HG03095 (cell line): ENCODE results near the gene CHKA.

ENCODE experiments used
- ATAC-seq: cut with Tn5 transposase; IDR thresholded peaks from one replicate; pipeline ENCODE4 v1.9.1; 2021; ENCODE audit warnings: moderate library complexity; ENCODE audit not compliant: unreplicated experiment

CHKA gene

DNA sequence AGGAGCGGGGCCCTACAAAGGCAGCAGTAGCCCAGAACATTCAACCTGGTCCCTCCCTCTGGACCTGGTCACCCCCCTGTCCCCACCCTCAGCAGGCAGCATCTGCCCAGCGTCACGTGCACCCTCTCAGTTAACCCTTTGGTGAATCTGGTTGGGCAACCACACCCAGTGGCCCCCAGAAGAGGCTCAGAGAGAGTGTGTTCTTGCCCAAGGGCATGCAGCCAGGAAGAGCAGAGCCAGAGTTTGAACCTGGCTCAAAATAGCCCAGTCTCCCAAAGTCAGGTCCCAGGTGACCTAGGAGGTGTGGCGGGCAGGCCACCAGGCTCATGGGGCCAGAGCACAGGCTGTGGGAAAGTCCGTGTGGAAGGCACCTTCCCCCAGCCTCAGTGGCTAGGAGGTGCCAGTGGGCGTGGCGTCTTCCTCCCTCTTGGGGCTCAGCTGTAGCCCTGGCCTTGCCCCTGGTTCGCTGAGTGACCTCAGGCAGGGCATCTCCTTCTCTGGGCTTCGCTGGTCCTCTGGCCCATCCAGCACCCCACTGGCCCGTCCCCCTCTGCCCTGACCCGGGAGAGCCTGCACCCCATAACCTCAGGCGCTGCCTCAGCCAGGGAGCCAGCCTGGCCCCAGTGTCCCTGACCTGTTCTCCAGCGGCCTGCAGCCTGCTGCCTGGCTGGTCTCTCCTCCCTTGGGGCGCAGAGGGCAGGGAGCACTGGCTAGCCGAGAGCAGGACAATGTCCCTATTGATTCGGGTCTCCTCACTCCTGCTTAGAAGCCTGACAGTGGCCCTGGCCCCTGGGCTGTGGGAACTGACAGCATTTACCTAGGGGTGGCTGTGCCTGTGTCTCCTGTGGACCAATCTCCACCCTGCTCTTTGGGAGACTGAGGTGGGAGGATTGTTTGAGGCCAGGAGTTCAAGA lies 104.0 kb downstream of the CHKA start:
- no peak for ATAC-seq

DNA sequence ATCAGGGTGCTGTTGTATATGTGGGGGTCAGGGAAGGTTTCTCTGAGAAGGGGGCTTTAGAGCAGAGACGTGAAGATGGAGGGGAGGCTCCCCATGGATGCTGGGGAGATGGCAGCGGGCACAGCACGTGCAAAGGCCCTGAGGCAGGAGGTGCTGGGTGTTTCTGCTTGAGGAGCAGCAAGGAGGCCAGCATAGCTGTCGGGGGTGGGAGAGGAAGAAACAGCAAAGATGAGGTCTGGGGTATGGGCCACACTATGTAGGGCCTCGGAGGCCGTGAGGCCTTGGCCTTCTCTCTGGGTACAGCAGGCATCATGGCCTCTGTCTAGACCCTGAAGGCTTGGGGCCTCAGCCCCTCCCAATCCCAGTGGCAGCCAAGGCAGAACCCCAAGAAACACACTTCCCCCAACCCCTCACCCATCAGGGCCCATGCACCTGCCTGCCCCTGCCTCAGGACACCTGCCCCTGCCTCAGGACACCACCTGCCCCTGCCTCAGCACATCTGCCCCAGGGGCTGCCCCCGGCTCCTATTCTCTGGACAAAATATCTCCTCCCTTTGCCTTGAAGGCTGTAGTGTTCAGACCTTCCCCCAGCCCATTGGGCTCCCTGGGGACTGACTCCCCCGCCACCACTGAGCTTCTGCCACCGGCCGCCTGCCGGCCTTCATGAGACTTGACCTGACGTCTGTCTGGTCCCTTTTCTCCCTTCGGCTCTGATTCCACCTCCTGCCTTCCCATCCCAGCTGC lies 104.9 kb downstream of the CHKA start:
- ATAC-seq: no peak

DNA sequence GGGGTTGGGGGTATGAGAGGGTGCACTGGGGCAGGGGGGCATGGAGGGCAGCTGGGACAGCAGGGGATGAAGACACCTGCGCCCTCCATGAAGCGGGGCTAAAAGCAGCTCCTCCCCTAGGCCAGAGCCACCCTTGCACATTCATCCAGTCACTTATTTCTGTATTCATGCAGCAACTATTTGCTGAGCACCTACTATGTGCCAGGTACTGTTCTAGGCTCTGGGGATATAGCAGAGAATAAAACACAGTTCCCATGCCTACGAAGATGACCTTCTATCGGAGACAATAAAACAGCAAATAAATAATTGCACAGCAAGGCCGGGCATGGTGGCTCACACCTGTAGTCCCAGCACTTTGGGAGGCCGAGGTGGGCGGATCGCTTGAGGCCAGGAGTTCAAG lies 105.7 kb downstream of the CHKA start:
- no peak for ATAC-seq

DNA sequence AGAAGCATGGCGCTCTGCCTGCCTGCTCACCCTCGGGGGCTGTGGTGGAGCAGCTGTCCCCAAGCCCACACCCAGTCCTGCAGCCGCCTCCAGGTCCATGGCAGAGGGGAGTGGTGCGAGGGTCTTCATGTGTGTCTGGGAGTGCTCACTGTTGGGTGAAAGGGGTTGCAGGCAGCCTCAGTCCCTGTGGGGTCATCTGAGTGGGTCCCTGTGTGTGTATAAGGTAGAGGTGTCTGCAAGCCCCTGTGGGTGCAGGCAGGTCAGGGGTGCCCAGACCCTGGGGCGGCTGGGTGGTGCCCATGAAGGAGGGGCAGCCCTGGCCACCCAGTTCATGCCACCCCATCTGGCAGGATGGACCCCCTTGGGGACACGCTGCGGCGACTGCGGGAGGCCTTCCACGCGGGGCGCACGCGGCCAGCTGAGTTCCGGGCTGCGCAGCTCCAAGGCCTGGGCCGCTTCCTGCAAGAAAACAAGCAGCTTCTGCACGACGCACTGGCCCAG lies 106.2 kb downstream of the CHKA start:
- ATAC-seq: no peak

DNA sequence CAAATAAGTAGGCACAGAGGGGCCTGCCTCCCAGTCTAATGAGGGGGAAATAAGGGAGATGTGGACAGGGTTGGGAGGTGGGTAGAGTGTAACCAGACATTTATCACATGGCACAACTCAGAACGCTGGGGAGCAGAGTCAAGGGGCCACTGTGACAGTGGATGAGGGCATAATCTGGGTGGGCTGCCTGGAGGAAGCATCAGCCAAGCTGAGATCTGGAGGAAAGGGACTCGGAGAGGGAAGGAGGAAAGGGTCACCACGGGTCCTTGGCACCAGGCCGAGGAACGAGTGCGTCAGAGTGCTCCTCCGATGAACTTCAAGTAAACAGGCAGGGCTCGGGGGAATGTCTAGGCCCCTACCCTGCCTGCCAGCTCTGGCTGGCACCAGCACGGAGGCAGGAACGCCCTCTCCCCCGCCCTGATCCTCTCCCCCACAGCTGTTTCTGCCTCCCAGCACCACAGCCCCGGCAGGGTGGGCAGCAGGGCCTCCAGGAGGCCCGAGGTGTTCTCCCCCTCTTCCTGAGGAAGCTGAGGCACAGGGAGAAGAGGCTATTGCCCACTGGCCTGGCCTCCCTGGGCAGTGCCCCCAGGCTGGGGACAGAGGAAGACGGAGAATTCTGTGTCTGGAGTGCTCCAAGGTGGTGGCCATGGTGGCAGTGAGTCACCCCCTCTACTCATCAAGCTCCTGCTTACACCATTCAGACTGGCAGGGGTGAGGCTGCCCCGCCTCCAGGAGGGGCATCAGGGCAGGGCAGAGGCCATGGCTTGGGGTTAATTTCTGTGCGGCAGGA lies 106.8 kb downstream of the CHKA start:
- ATAC-seq: no peak

DNA sequence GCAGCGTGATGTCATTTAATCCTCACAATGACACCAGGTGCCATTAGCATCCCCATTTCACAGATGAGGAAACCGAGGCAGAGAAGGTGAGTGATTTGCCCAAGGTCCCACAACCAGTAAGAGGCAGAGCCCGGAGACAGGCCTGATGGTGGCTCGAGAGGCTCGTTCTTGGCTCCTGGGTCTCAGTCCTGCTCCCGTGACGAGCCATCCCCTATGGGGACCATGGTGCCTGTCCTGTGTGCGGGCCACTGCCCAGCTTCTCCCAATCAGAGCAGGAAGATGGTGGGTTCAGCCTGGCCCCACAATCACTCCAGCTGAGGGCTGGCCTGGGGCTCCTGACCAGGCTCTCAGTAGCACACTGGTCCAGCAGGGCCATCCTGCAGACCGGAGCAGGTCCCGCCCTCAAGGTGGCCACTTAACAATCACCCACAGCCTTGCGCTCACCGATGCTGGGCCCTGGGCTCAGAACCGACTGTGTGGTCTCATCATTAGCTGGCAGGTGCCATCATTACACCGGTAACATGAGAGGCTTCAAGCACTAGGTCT lies 107.5 kb downstream of the CHKA start:
- ATAC-seq: no peak

DNA sequence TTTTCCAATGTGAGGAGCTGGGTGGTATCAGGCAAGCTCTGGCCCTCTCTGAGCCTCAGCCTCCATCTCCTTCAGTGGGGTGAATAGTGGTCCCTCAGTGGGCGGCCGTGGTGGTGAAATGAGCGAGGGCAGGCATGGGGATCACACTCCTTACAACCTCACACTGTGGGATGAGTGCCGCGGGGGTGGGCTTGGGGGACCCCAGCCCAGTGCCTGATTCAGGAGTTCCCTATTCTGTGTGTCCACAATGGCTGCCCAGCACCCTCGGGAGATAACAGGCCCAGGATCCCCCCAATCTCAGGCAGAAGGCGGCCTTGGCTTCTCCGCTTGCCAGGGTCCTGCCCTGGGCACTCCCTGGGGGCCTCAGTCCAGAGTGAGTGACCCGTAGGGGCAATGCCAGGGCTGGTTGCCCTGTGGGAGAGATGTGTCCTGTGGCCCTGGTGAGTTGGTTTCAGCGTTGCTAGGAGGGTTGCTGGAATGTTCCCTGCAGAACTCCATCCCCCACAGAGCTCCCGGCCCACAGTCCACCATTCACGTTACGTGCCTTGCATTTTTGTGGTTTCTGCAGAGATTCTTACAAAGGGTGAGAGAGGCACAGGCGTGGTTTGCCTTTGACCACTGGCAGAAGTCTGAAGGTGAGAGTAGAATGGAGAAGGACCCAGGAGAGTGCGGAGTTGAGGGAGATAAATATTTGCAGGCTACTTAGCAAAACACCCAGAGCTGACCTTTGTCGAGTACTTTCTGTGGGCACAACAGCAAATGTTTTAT lies 108.2 kb downstream of the CHKA start:
- no peak for ATAC-seq

DNA sequence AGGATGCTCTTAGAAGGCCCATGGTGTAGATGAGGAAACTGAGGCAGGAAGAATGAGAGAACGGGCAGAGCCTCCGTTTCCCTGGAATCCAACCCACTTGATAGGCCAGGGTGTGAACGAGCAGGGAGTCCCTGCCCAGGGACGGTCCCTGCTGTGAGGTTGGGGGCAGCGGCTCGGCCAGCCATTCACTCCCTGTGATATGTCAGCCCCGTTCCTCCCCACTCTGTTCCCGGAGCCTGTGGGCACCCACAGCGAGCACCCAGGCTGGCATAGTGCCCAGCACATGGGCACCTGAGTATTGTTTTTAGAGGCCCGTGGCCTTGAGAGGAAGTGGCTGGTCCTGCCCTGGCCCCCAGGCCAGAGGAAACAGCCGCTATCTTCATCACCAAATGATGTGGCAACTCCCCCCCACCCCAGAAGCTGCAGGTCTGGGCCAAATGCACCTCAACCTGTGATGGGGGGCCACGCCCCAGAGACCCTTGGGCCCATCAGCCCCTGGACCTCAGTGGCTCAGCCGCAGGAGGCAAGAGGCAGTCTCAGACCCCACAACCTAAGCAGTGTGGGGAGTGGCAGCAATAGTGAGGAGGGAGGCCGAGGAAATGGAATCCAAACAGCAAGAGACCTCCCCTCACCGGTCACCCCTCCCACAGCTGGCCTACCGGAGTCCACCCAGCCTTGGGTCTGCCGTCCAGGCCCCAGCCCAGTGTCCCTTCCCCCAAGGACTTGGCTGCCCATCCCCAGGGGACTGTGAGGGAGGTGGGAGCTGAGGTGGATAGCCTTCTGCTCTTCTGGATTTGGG lies 108.9 kb downstream of the CHKA start:
- no peak for ATAC-seq

DNA sequence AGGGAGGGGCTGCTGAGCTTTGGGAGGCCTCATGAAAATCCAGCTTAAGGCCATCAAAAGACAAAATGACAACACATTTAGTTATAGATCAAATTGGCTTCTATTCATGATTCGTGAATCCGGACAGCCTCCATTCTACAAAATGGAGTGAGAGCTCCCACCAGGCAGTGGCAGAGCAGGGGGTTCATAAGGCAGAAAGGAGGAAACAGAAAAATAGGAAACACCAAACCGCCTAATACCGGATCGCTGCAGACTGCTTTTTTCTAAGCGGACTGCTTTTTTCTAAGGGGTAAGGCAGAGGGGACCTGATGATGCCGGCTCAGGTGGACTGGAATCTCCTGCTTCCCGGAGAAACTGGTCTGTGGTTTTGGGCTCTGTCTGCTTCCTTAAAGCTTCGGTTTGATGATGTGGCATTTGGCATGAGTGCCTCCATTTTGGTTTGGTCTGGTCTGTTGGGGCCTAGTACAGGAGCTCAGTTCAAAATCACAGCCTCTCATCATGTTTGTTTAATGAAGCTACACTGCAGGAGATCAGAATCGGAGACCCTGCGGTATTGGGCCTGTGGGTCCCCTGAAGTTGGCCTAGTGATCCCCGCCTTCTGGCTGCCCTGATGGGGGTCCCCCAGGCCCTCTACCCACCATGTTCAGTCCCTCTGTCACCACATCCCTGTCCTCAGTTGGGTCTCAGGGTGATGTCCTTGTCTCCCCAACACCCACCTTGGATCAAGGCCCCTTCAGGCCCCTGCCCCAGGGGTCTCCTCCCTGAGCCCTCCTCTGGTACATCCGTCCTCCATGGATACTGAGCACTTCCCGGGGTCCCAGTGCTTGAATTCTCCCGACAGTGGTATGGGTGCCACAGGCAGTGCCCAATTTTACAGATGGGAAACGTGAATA lies 109.9 kb downstream of the CHKA start:
- ATAC-seq: no peak

DNA sequence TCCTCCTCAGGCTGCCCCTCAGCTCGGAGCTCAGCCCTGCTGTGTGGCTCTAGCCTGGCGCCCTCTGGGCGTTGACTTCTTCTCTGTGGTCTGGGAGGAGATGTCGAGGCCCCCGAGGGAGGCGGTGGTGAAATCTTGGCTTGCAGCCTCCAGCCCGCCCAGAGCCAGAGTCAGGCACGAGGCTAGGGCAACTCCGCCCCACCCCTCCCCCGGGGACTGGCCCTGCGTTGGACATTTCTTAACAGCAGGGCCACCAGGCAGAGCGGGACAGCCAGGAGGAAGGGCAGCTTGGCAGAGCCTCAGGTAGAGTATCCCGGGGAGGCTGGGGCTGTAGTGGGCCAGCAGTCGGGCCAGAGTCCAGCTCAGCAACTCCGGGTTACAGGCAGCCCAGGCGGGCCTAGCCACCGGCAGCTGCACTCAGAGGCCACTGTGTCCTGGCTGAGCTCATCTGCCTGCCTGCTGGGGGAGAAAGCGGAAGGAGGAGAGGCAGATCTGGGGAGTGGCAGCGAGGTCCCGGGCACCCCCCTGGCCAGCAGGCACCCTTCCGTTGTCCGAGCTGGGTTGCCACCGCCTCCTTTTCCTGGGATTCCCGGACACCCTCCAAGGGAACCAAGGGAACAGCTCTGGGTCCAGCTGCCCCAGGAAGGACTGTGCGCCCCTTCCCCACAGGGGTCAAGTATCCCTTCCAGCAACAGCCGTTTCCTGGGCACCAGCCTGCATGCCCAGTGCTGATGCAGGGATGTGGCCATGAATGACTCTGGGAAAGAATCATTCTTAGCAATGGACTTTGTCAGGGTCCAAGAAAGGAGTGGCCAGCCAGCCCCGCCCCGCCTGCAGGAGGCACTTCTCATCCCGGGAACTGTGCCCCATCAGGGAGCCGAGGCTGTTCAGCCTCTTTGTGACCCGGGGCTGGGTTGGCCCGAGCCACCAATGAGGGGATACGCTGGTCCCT lies 110.8 kb downstream of the CHKA start, which contains the start of gene ALDH3B1:
Gene ALDH3B1 (plus strand): TSS at position 238 of the 952 bp plus-strand sequence. CDS start 4,971 bp downstream, outside the sequence.
- ATAC-seq: no peak

DNA sequence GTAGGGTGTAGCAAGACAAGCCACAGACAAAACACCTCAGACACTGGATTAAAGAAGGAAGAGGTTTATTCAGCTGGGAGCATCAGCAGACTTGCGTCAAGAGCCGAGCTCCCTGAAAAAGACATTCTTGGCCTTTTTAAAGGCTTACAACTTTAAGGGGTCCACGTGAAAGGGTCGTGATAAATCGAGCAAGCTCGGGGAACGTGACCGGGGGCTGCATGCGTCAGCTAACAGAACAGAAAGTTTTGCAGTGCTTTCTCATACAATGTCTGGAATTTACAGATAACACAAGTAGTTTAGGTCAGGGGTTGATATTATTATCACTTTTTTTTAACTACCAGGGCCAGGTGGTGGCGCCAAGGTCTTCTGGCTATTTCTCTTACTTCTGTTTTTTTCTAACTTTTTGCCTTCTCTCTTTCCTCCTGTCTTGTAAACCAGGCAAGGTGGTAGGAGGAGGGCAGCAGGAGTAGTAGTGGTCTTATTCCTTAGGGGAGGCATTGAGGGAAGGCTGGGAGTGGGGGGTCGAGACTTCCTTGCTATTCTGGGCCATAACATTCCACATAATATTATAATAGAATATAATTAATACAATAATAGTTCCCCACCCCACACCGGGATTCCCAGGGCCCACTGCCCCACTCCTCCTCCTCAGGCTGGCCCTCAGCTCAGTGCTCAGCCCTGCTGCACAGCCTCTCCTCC lies 111.6 kb downstream of the CHKA start:
- no peak for ATAC-seq

DNA sequence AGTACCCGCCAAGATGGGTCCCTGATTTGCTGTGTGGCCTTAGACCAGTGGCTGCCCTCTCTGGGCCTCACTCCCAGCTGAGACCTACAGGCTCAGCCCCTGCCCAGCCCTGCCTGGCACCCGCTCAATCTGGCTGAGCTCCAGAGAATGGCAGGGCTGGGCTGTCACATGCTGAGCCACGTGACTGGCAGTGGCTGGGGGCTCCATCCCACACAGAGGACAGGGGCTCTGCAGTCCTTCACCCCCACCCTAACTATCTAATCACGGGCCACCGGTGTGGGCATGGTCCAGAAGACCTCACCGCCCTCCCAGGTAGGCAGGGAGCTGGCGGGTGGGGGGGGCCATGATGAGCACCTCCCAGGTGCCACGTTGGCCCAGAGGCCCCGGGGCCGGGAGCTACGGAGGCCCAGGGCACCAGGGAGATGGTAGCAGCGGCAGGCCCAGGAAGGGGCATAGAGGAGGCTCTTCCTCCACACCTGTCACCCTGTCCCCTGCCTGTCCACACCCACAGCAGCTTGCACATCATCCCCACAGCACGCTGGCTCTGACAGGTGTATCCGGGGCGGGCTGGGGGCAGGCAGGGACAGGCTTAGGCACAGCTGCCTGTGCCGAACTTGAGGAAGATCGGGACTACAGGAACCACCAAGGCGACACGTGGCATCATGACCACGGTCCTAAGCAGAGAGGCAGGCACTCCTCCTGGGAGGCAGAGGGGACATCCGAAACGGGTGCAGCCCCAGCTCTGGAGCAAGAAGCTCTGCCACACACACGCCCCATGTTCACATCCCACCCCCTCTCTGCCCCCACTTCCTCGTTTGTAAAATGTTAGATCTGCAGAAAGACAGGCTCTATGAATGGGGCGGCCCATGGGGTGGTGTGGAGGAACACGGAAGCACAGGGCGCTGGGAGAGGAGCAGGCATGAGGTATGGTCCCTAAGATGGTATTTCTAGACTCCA lies 112.5 kb downstream of the CHKA start:
- ATAC-seq: no peak

DNA sequence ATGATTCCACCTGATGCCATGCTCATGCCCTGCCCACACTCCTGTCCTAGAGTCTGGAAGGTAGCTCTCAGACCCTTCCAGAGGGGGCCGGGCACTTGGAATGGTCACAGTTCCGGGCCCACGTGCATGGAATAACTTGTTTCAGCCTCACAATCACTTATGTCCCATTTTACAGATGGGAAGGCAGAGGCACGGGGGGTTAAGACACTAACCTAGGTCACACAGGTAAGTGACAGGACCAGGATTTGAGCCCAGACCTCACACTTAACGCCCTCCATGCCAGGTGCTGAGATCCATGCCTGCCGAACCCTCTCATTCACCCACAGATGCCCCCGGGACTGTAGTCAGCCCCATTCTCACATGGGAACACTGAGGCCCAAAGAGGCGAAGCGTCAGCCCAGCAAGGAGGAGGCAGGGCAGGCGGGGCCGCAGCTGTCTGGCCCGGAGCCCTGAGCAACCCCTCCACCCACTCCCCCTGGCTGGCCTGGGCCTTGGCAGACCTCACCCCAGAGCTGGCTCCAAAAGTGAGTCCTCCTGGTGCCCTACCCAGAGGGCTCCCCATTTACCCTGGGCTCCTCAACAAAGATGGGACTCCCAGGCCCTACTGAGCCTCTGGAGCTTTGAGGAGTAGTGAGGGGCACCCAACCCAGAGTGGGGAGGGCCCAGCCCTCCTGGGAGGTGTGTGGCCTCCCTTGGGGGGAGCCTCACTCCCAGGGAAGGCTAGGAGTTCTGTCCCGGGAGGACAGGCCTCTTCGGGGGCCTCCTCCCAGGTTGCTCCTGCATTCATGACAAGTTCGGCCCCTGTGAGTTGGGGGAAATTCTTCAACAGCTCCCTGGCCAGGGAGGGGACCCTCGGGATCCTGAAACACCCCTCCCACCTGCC lies 113.4 kb downstream of the CHKA start:
- ATAC-seq: no peak

DNA sequence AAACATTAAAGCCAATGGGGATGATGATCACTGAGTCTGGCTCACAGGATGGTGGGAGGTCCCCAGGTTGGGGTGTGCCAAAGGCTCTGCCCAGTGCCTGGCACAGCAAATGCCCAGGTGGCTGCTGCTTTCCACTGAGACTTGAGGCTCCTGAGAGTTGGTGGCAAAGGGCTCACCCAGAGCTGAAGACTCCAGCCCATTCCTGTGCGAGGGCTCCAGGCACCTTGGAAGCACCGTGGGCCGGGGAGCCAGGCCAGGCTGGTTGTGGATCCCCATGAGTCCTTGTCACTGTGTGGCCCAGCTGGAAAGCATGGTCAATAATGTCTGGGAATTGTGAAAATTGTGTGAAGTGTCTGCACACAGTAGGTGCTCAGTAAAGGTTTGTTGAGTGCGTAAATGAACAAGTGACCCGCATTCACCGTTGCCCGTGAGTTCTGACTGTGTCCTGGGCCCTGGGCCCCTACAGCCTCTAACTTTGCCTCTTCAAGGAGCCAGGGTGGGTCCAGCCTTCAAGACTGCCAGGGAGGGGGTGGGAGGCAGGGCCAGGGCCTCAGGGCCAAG lies 114.5 kb downstream of the CHKA start:
- no peak for ATAC-seq
